ENCODE data around the gene CDK6. TPM values are rescaled to one million over a fixed set of nuclear protein-coding genes. Genes with fewer than 3 reads are reported as not detected.

CDK6 gene
- total RNA-seq, 2 experiments from 2014 or later = 130 to 138 TPM

GRCh38 chr7:92625617-92626016 lies 210.8 kb downstream of the CDK6 start:
- CTCF ChIA-PET = interaction anchor here (1.1 to 8.2 kb wide), 2 partner anchors 39 to 208 kb away, joined by 3 to 65 read pairs; no protein-coding TSS in a partner anchor
- no peak for DNase-seq
- Mint-ChIP-seq H3K9me3 (peaks cover 1% of the 10 kb centered on the region), H3K4me3 (no peak overlapping the region), H3K36me3 (ENCODE audit: low read depth) (peaks cover 74% of the 10 kb centered on the region), H3K27ac (peak overlapping the region; percentile 87), H3K27me3 (no peaks in the 10 kb centered on the region), H3K4me1 (ENCODE audit: low read depth) (peaks cover 76% of the 10 kb centered on the region)
- intact Hi-C loops (cut with micrococcal nuclease) = loop anchor here (2.0 kb wide), 1 partner anchor 207 kb away; no protein-coding TSS in a partner anchor
- TF ChIP-seq CTCF (IDR thresholded peaks at IDR 0.05) = no peak
- peak; percentile 70 for ATAC-seq
- POLR2A ChIA-PET = no interaction called here

- Mint-ChIP-seq H3K27me3 (no peaks in the 10 kb centered on the region), H3K9me3 (no peaks in the 10 kb centered on the region), H3K36me3 (ENCODE audit: low read depth) (peaks cover 72% of the 10 kb centered on the region), H3K4me1 (ENCODE audit: low read depth) (peaks cover 68% of the 10 kb centered on the region), H3K27ac (peak overlapping the region; percentile 87), H3K4me3 (no peak overlapping the region)
- ChIA-PET POLR2A (interaction anchor here (0.6 to 1.0 kb wide), 2 partner anchors 9 to 16 kb away, joined by 3 to 5 read pairs; no protein-coding TSS in a partner anchor), CTCF (interaction anchor here (8.2 kb wide), 1 partner anchor 209 kb away, joined by 65 read pairs; no protein-coding TSS in a partner anchor)
- intact Hi-C loops (cut with micrococcal nuclease) = loop anchor here (2.0 to 5.0 kb wide), 2 partner anchors 208 to 433 kb away; no protein-coding TSS in a partner anchor
- DNase-seq = no peak
- no peak for TF ChIP-seq CTCF (IDR thresholded peaks at IDR 0.05)
- no peak for ATAC-seq
Measured at GRCh38 chr7:92624298-92624996, 211.9 kb downstream of the CDK6 start.

GRCh38 chr7:92623544-92623943 lies 212.8 kb downstream of the CDK6 start:
- H3K27me3 Mint-ChIP-seq = no peaks in the 10 kb centered on the region
- H3K4me1 Mint-ChIP-seq (ENCODE audit: low read depth) = peaks cover 61% of the 10 kb centered on the region
- peak overlapping the region; percentile 52 for H3K27ac Mint-ChIP-seq
- ChIA-PET POLR2A (interaction anchor here (1.2 kb wide), 1 partner anchor 24 kb away, joined by 3 read pairs; no protein-coding TSS in a partner anchor), CTCF (interaction anchor here (8.2 kb wide), 1 partner anchor 210 kb away, joined by 65 read pairs; no protein-coding TSS in a partner anchor)
- DNase-seq (no peak), ATAC-seq (no peak)
- intact Hi-C loops (cut with micrococcal nuclease) = loop anchor here (5.0 kb wide), 1 partner anchor 434 kb away; no protein-coding TSS in a partner anchor
- H3K9me3 Mint-ChIP-seq = no peaks in the 10 kb centered on the region
- no peak for TF ChIP-seq CTCF (IDR thresholded peaks at IDR 0.05)
- no peak overlapping the region for H3K4me3 Mint-ChIP-seq
- peaks cover 65% of the 10 kb centered on the region for H3K36me3 Mint-ChIP-seq (ENCODE audit: low read depth)

- Mint-ChIP-seq H3K9me3 (no peaks in the 10 kb centered on the region), H3K4me3 (no peak overlapping the region), H3K4me1 (ENCODE audit: low read depth) (peaks cover 59% of the 10 kb centered on the region), H3K27me3 (no peaks in the 10 kb centered on the region), H3K27ac (peak overlapping the region; percentile 71), H3K36me3 (ENCODE audit: low read depth) (peaks cover 61% of the 10 kb centered on the region)
- DNase-seq (no peak), ATAC-seq (no peak)
- intact Hi-C loops (cut with micrococcal nuclease) = loop anchor here (5.0 kb wide), 1 partner anchor 435 kb away; no protein-coding TSS in a partner anchor
- POLR2A ChIA-PET = interaction anchor here (0.8 to 1.2 kb wide), 3 partner anchors 10 to 63 kb away, joined by 3 read pairs; no protein-coding TSS in a partner anchor
- CTCF ChIA-PET = interaction anchor here (1.4 to 8.2 kb wide), 4 partner anchors 10 to 210 kb away, joined by 4 to 65 read pairs (median 22); no protein-coding TSS in a partner anchor
- no peak for TF ChIP-seq CTCF (IDR thresholded peaks at IDR 0.05)
Measured at GRCh38 chr7:92622685-92623084, 213.7 kb downstream of the CDK6 start.

Measured in activated CD8-positive, alpha-beta T cell treated with anti-CD3 and anti-CD28 coated beads for 36 hours (primary cell).